Measurements from ENCODE around the gene MAP7. TPM values are rescaled to one million over a fixed set of nuclear protein-coding genes. Genes with fewer than 3 reads are reported as not detected.

Gene MAP7
- total and polyA plus RNA-seq, 7 donors = 1.2 to 33.5 (median 3.3) TPM

- WGBS, 2 donors = 61 to 85% methylated on average over 3 of the region's 3 CpGs
- intact Hi-C loops (cut with DNase I) = no loop called here
Measured at GRCh38 chr6:136529710-136530109, 20.5 kb downstream of the MAP7 start.

GRCh38 chr6:136528477-136528876, 21.7 kb downstream of the MAP7 start:
- TF ChIP-seq EP300 (IDR thresholded peaks at IDR 0.05) (no peak), POLR2A (IDR thresholded peaks at IDR 0.05) (no peak), POLR2AphosphoS5 (IDR thresholded peaks at IDR 0.05) (no peak)
- TF ChIP-seq, protein P1, sequence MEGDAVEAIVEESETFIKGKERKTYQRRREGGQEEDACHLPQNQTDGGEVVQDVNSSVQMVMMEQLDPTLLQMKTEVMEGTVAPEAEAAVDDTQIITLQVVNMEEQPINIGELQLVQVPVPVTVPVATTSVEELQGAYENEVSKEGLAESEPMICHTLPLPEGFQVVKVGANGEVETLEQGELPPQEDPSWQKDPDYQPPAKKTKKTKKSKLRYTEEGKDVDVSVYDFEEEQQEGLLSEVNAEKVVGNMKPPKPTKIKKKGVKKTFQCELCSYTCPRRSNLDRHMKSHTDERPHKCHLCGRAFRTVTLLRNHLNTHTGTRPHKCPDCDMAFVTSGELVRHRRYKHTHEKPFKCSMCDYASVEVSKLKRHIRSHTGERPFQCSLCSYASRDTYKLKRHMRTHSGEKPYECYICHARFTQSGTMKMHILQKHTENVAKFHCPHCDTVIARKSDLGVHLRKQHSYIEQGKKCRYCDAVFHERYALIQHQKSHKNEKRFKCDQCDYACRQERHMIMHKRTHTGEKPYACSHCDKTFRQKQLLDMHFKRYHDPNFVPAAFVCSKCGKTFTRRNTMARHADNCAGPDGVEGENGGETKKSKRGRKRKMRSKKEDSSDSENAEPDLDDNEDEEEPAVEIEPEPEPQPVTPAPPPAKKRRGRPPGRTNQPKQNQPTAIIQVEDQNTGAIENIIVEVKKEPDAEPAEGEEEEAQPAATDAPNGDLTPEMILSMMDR (IDR thresholded peaks at IDR 0.05) = no peak
- intact Hi-C loops (cut with DNase I) = no loop called here
- Histone ChIP-seq H3K27me3 (peaks cover 0 to 3% (median 0%) of the 10 kb centered on the region in 3 donors), H3K4me1 (peaks cover 0 to 10% (median 1%) of the 10 kb centered on the region in 4 donors), H3K4me3 (no peak overlapping the region), H3K9me3 (no peaks in the 10 kb centered on the region), H3K36me3 (no peaks in the 10 kb centered on the region), H3K27ac (no peak overlapping the region)
- 86 to 94% methylated on average over 1 of the region's 1 CpG for WGBS, 2 donors
- no peak for DNase-seq

More at GRCh38 chr6:136529710-136530109, 20.5 kb downstream of the MAP7 start:
- Histone ChIP-seq H3K4me1 (peaks cover 0 to 10% (median 1%) of the 10 kb centered on the region in 4 donors), H3K27ac (no peak overlapping the region), H3K27me3 (peaks cover 0 to 3% (median 0%) of the 10 kb centered on the region in 3 donors), H3K36me3 (no peaks in the 10 kb centered on the region), H3K4me3 (no peak overlapping the region), H3K9me3 (no peaks in the 10 kb centered on the region)
- no peak for TF ChIP-seq POLR2AphosphoS5 (IDR thresholded peaks at IDR 0.05)
- TF ChIP-seq EP300 (IDR thresholded peaks at IDR 0.05) = no peak
- TF ChIP-seq, protein P1 (IDR thresholded peaks at IDR 0.05) = no peak
- no peak for TF ChIP-seq POLR2A (IDR thresholded peaks at IDR 0.05)
- DNase-seq = no peak

DNA sequence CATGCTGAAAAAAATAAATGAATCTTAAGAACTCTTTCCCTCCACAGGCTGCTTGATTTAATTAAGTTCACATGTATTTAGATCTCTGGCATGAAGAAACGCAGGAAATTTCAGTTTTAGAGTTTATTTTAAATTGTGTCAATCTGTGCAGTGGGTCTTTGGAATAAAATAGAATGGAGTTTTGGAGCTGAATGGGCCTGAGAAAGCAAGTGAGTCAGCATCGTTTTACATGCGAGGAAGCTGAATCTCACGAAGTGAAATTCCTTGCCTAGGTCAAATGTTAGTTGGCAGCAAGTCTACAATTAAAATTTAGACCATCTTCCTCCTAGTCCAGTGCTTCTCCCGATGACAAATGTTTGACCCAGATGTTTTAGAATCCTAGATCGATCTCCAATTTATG, 22.4 kb downstream of the MAP7 start:
- intact Hi-C loops (cut with DNase I) = no loop called here
- Histone ChIP-seq H3K36me3 (no peaks in the 10 kb centered on the region), H3K27me3 (peaks cover 0 to 3% (median 0%) of the 10 kb centered on the region in 3 donors), H3K9me3 (no peaks in the 10 kb centered on the region), H3K27ac (no peak overlapping the region), H3K4me1 (peaks cover 0 to 10% (median 1%) of the 10 kb centered on the region in 4 donors), H3K4me3 (no peak overlapping the region)
- 82 to 90% methylated on average over 6 of the region's 6 CpGs for WGBS, 2 donors
- TF ChIP-seq, protein P1 (IDR thresholded peaks at IDR 0.05) = no peak
- no peak for TF ChIP-seq POLR2A (IDR thresholded peaks at IDR 0.05)
- TF ChIP-seq POLR2AphosphoS5 (IDR thresholded peaks at IDR 0.05) = no peak
- TF ChIP-seq EP300 (IDR thresholded peaks at IDR 0.05) = no peak
- DNase-seq = no peak

- H3K36me3 ChIP-seq = no peaks in the 10 kb centered on the region
- DNase-seq = no peak
- TF ChIP-seq POLR2A (IDR thresholded peaks at IDR 0.05) (no peak), POLR2AphosphoS5 (IDR thresholded peaks at IDR 0.05) (no peak), EP300 (IDR thresholded peaks at IDR 0.05) (no peak)
- TF ChIP-seq, protein P1 (IDR thresholded peaks at IDR 0.05) = no peak
- peaks cover 0 to 10% (median 1%) of the 10 kb centered on the region in 4 donors for H3K4me1 ChIP-seq
- H3K9me3 ChIP-seq = no peaks in the 10 kb centered on the region
- intact Hi-C loops (cut with DNase I) = no loop called here
- WGBS, 2 donors = 51 to 63% methylated on average over 4 of the region's 4 CpGs
- no peak overlapping the region for H3K27ac ChIP-seq
- peaks cover 0 to 3% (median 0%) of the 10 kb centered on the region in 3 donors for H3K27me3 ChIP-seq
- no peak overlapping the region for H3K4me3 ChIP-seq
Measured at GRCh38 chr6:136526937-136527336, 23.3 kb downstream of the MAP7 start.
